GM18867 (cell line): ENCODE data around the gene RCOR1.

Experiments used
- ATAC-seq: cut with Tn5 transposase; IDR thresholded peaks from one replicate; pipeline ENCODE4 v1.9.1; 2021; ENCODE audit warnings: mild to moderate bottlenecking, moderate library complexity; ENCODE audit not compliant: unreplicated experiment

The RCOR1 gene

GRCh38 chr14:102708494-102708893, 116.0 kb downstream of the RCOR1 start:
- ATAC-seq = no peak

DNA sequence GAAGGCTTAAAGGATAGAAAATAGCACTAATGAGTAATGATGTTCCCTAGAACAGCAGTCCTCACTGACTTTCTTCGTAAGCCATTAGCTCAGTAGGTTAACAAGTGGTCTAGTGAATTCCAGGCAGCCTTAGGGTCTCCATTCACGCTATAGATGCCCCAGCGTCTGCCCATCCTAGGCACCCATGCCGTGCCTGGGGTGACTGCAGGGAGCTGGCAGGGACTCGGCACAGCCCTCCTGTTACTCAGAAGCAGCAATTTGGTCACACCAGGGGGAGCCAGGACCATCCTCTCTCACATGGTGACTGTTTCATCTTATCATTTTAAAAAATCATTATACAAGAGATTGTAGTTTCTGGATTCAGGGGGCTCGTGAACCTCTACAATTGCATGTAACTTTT, 118.8 kb downstream of the RCOR1 start:
- ATAC-seq = no peak

DNA sequence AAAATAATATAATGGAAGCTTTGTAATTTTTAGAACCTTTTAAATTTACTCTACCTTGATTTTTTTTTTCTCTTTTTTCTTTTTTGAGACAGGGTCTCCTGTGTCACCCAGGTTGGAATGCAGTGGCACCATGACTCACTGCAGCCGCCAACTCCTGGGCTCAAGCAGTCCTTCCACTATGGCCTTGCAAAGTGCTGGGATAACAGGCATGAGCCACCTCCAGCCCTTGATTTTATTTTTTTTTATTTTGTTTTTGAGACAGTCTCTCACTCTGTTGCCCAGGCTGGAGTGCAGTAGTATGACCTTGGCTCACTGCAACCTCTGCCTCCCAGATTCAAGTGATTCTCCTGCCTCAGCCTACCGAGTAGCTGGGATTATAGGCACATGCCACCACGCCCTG, 119.5 kb downstream of the RCOR1 start:
- ATAC-seq = no peak

- no peak for ATAC-seq
Measured at GRCh38 chr14:102717276-102717675, 124.8 kb downstream of the RCOR1 start.

DNA sequence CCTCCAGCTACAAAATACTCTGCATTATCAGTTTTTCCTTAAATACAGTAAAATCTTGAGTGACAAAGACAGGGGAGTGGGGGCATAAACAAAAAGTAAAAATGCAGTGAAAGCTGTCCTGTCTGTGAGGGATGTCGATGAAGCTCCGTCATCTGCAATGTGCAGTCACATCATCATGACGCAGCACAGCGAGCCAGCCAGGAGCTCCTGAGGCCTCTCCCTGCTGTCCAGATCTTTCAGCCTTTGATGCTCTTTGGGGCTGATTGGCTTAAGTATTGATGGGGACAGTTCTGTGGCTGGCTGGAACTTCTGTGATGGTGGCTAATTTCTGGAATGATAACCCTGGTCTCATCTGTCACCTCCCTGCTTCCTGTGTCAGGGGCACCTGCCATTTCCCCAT, 130.2 kb downstream of the RCOR1 start:
- ATAC-seq = no peak

GRCh38 chr14:102723650-102724049, 131.2 kb downstream of the RCOR1 start:
- ATAC-seq = no peak

DNA sequence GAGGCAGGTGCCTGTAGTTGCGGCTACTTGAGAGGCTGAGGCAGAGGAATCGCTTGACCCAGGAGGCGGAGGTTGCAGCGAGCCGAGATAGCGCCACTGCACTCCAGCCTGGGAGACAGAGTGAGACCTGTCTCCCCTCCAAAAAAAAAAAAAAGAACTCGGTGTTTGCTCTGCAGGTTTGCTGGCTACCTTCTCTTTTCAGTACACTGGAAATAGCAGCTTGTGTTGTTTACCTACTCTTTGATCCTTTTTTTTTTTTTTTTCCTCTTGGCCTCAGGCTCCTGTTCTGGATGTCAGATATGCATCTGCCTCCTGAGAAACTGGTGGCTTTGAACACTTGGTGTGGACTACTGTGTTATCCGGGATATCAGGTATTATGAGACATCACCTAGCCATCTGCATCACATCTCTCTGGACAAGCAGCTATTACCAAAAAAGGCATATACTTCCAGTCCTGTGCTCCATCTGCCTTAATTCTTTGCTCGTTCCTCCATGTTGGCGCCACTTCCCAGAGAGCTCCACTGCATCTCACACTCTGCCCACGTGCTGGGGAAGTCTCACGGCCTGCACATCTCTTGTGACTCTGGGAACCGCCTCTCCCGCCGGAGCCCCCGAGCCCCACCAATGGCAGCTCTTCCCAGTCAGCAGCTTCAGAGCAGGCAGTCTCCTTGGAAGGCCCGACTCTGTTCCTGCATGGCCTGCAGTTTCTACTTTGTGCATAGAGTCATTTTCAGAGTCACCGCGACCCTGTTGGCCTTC, 133.9 kb downstream of the RCOR1 start:
- ATAC-seq = no peak

GRCh38 chr14:102727336-102728095, 135.1 kb downstream of the RCOR1 start:
- no peak for ATAC-seq

- no peak for ATAC-seq
Measured at GRCh38 chr14:102728501-102728900, 136.1 kb downstream of the RCOR1 start.

DNA sequence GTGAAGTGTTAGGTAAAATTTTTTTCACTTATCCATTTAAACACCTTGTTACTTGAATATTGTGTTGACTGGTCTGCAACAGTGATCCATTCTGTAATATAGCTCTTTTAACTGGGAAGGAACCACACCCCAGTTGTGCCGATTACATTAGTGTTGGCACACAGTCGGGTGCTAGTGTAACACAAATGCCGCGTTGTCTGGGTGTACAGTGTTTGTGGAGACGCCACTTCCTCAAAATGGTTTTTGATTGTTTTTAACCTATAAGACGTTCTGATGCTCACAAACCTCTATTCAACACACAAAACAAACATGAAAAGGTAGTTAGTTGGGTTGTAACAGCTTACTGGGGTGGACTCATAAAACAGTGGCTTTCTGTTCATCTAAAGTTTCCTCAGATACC, 136.8 kb downstream of the RCOR1 start:
- ATAC-seq = no peak

DNA sequence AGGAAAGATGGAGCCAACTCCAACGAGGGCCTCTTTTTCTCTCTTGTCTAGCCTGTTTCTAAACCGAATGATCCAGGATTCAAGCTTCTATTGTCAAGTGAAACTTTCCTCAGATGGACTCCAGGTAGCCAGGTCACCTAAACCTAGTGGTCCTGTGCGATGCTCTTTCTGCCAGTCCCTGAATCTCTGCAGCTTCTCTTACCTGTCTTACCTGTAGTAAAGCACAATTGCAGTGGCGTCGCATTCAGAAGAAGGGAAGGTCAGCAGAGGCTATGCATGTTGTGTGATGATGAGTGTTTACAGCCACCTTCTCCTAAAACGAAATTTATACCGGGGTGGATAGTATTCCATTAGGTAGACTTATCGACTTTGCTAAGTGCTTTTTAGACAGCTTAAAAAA, 137.4 kb downstream of the RCOR1 start:
- no peak for ATAC-seq

GRCh38 chr14:102731101-102731870, 138.8 kb downstream of the RCOR1 start:
- ATAC-seq = no peak

DNA sequence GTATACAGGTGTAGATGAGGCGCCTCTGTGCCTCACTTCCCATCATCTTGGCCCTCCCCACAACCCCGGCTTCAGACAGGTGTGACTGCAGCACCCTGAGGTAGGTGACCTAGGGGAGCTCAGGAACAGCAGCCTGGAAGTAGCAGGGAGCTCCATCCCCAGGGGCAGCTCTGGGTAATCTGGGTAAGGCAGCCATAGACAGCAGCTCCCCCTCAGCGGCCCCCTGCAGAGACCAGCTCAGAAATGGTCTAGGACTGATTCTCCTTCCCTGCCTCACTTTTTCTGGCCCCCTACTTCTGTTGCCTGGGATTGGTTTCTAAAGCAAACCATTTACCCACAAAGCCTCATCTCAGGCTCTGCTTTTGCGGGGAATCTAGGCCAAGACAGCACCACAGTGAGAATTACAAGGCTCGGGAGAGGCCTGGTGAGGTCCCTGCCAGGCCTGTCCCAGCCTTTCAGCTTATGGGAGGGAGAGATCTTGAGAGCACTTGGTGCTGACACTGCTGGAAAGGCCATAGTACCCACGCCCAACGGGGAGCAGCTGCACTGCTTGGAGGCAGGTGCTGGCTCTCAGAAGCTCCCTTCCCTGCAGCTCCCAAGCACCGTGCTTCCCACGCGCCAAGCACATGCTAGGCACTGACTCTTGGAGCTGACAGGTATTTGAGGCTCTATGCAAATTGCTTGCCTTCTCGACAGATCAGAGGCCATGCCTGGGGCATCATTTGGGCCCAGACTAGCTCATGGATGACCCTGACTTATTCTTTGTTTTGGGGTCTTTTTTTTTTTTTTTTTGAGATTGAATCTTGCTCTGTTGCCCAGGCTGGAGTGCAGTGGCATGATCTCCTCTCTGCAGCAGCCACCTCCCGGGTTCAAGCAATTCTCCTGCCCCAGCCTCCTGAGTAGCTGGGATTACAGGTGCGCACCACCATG, 139.7 kb downstream of the RCOR1 start:
- ATAC-seq = no peak

GRCh38 chr14:102732924-102733323, 140.5 kb downstream of the RCOR1 start:
- no peak for ATAC-seq

- no peak for ATAC-seq
Measured at GRCh38 chr14:102733326-102733725, 140.9 kb downstream of the RCOR1 start.

- no peak for ATAC-seq
Measured at GRCh38 chr14:102734436-102734835, 142.0 kb downstream of the RCOR1 start.

DNA sequence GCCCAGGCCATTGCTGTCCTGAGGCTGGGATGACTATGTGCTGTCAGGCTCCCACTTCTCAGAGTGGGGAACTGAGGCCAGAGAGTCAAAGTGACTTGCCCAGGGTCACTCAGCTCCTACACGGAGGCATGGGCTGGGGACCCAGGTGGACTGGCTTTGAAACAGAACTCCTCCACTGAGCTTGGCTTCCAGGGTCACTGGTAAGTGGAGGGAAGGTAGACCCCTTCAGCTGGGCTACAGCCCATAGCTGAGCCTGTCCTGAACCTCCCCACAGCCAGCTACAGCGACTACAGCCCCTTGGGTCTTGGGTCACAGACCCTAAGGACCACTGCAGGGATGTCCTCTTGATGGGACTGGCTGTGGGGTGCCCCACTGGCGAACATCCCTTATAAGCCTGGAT, 144.5 kb downstream of the RCOR1 start:
- ATAC-seq = no peak

DNA sequence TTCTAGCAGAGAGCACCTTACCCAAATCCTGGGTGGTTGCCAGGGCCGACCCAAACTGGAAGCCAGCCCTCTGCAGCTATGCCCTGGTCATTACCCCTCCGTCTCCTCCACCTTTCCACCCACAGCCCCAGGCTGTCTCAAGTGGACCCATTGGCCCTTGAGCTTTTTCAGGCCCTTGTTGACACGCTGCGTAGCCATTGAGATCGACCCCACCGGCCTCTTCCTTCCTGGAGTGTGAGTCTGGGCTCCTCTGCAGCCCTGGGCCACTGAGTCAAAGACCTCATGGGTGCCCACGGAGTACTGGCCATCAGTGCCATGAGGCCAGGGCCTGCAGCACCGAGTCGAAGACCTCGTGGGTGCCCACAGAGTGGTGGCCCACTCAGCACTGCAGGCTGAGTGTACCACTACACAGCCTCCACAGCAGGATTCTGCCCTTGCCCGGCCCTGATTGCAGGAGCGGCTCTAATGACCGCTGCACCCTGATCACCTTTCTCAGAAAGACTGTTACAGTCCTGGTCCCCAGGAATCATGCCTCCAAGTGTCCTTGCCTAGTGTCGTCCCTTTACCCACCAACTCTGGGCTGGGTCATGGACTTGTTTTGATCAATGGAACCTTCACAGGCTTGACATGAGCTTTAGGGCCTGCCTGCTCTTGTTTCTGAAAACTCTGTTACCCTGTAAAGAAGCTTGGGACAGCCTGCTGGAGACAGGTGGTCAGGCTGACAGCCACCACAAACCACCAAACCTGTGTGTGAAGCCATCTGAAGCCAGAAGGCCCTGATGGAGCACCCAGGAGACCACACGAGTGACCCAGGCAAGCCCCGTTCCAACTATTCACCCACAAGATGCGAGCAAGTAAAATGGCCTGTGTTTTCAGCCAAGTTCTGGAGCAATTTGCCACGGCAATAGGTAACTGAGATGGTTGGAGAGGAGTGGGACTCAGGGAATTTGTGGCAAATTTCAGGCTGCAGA, 145.2 kb downstream of the RCOR1 start:
- ATAC-seq = no peak

- ATAC-seq = no peak
Measured at GRCh38 chr14:102738373-102739189, 146.1 kb downstream of the RCOR1 start.
